Measurements from ENCODE around the gene TM4SF20.

DNA sequence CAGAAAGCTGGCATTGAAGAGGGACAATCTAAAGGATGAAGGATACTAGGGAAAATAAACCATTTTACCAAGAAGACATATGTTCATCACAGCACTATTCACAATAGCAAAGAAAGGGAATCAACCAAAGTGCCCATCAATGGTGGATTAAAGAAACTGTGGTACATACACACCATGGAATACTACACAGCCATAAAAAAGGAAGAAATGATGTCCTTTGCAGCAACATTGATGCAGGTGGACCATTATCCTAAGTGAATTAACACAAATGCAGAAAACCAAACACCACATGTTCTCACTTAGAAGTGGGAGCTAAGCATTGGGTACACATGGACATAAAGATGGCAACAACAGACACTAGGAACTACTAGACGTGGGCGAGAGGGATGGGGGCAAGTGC is 61.3 kb downstream of the TM4SF20 start:
- TF ChIP-seq, protein P1, sequence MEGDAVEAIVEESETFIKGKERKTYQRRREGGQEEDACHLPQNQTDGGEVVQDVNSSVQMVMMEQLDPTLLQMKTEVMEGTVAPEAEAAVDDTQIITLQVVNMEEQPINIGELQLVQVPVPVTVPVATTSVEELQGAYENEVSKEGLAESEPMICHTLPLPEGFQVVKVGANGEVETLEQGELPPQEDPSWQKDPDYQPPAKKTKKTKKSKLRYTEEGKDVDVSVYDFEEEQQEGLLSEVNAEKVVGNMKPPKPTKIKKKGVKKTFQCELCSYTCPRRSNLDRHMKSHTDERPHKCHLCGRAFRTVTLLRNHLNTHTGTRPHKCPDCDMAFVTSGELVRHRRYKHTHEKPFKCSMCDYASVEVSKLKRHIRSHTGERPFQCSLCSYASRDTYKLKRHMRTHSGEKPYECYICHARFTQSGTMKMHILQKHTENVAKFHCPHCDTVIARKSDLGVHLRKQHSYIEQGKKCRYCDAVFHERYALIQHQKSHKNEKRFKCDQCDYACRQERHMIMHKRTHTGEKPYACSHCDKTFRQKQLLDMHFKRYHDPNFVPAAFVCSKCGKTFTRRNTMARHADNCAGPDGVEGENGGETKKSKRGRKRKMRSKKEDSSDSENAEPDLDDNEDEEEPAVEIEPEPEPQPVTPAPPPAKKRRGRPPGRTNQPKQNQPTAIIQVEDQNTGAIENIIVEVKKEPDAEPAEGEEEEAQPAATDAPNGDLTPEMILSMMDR (IDR thresholded peaks at IDR 0.05) = no peak
- TF ChIP-seq POLR2A (IDR thresholded peaks at IDR 0.05) = no peak
